Measurements from ENCODE around the gene AK2.

- TF ChIP-seq HCFC1 (IDR thresholded peaks at IDR 0.05; ENCODE audit: low read length), result no peak
- no peak for TF ChIP-seq TBL1XR1 (IDR thresholded peaks at IDR 0.05; ENCODE audit: low read depth, low read length)
- no peak for TF ChIP-seq ATF3 (IDR thresholded peaks at IDR 0.05; ENCODE audit: borderline replicate concordance, extremely low read depth, low read depth, low read length)
- no peak for TF ChIP-seq ZZZ3 (IDR thresholded peaks at IDR 0.05; ENCODE audit: control insufficient read depth, insufficient read length, low read depth)
- TF ChIP-seq, protein P1, sequence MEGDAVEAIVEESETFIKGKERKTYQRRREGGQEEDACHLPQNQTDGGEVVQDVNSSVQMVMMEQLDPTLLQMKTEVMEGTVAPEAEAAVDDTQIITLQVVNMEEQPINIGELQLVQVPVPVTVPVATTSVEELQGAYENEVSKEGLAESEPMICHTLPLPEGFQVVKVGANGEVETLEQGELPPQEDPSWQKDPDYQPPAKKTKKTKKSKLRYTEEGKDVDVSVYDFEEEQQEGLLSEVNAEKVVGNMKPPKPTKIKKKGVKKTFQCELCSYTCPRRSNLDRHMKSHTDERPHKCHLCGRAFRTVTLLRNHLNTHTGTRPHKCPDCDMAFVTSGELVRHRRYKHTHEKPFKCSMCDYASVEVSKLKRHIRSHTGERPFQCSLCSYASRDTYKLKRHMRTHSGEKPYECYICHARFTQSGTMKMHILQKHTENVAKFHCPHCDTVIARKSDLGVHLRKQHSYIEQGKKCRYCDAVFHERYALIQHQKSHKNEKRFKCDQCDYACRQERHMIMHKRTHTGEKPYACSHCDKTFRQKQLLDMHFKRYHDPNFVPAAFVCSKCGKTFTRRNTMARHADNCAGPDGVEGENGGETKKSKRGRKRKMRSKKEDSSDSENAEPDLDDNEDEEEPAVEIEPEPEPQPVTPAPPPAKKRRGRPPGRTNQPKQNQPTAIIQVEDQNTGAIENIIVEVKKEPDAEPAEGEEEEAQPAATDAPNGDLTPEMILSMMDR (IDR thresholded peaks at IDR 0.05 in 2 of 3, conservative IDR thresholded peaks at IDR 0.05 in 1 of 3; ENCODE audit: control insufficient read depth in 2 of 3, extremely low read depth in 1 of 3, insufficient read depth in 1 of 3, low read depth in 3 of 3, low read length in 3 of 3), result no peak
- no peak for TF ChIP-seq SP1 (IDR thresholded peaks at IDR 0.05; ENCODE audit: low read depth, low read length)
- no peak for TF ChIP-seq MXI1 (IDR thresholded peaks at IDR 0.05; ENCODE audit: low read depth, low read length)
- no peak for TF ChIP-seq ZNF274 (IDR thresholded peaks at IDR 0.05; ENCODE audit: insufficient read depth, insufficient read length)
- TF ChIP-seq HDGF (IDR thresholded peaks at IDR 0.05), result no peak
- TF ChIP-seq RB1 (IDR thresholded peaks at IDR 0.05; ENCODE audit: borderline replicate concordance), result no peak
- no peak for TF ChIP-seq SUZ12 (IDR thresholded peaks at IDR 0.05; ENCODE audit: unreplicated experiment)
- TF ChIP-seq, protein P2, sequence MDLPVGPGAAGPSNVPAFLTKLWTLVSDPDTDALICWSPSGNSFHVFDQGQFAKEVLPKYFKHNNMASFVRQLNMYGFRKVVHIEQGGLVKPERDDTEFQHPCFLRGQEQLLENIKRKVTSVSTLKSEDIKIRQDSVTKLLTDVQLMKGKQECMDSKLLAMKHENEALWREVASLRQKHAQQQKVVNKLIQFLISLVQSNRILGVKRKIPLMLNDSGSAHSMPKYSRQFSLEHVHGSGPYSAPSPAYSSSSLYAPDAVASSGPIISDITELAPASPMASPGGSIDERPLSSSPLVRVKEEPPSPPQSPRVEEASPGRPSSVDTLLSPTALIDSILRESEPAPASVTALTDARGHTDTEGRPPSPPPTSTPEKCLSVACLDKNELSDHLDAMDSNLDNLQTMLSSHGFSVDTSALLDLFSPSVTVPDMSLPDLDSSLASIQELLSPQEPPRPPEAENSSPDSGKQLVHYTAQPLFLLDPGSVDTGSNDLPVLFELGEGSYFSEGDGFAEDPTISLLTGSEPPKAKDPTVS (IDR thresholded peaks at IDR 0.05; ENCODE audit: low read depth, low read length), result no peak
- no peak for TF ChIP-seq SIN3A (IDR thresholded peaks at IDR 0.05; ENCODE audit: low read depth, low read length)
- TF ChIP-seq, protein P3, sequence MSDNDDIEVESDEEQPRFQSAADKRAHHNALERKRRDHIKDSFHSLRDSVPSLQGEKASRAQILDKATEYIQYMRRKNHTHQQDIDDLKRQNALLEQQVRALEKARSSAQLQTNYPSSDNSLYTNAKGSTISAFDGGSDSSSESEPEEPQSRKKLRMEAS (IDR thresholded peaks at IDR 0.05; ENCODE audit: low read depth, low read length), result no peak
Observed at GRCh38 chr1:33025180-33025569, 11.5 kb downstream of the AK2 start.
